ENCODE measurements around the gene PGBD5. TPM values are rescaled to one million over a fixed set of nuclear protein-coding genes. Genes with fewer than 3 reads are reported as not detected.

PGBD5 gene
- total and polyA plus RNA-seq, 5 donors = 18.5 to 32.6 (median 26.4) TPM

DNA sequence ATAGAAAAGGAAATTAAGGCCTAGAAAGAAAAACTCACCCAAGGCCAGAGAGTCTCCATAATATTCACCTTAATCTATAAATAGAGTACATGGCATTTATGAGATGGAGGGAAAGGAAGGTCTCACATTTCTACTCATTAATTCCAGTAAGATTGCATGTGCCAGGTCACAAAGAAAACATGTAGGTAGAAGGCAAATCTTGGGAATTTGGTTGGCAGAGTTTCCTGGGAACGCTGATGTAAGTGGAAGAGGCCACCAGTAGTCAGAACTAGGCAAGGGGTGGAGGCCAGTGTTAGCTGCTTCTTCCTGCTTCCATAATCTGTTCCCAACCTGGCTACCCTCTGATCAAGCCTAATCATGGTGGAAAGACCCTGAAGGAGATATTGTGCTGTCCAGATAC lies 29.2 kb upstream of the PGBD5 start:
- H3K4me3 ChIP-seq (ENCODE audit: low read length) = no peak overlapping the region
- H3K9me3 ChIP-seq (ENCODE audit: control insufficient read depth, low read length) = no peaks in the 10 kb centered on the region
- 79% methylated on average over 1 of the region's 1 CpG for WGBS
- H3K27ac ChIP-seq (ENCODE audit: low read length) = no peak overlapping the region
- ATAC-seq = no peak
- H3K4me1 ChIP-seq (ENCODE audit: control insufficient read depth, insufficient read depth, low read length) = no peaks in the 10 kb centered on the region
- intact Hi-C loops (cut with DNase I) = no loop called here
- no peaks in the 10 kb centered on the region for H3K27me3 ChIP-seq (ENCODE audit: control insufficient read depth, insufficient read depth)
- no peak for DNase-seq

DNA sequence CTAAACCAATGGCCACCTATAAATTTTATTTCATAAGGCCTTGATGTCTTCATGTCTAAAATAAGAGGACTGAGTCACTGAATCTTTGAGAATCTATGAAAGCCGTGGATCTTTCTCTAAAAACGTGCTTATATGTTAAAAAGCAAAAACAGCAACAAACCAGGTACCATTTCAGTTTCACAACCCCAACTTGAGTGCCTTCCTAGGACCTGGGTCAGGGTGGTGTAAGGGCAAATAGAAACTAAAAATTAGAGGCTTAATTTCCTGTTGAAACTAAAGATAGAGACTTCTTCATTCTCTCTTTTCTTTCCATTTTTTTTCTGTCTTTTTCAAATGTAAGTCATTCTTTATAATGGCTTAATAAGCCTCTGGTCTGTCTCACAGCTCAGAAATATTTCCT lies 27.2 kb upstream of the PGBD5 start:
- Histone ChIP-seq H3K4me3 (ENCODE audit: low read length) (no peak overlapping the region), H3K9me3 (ENCODE audit: control insufficient read depth, low read length) (no peaks in the 10 kb centered on the region), H3K27me3 (ENCODE audit: control insufficient read depth, insufficient read depth) (no peaks in the 10 kb centered on the region), H3K27ac (ENCODE audit: low read length) (no peak overlapping the region), H3K4me1 (ENCODE audit: control insufficient read depth, insufficient read depth, low read length) (no peaks in the 10 kb centered on the region)
- WGBS = 62% methylated on average over 2 of the region's 2 CpGs
- DNase-seq = no peak
- intact Hi-C loops (cut with DNase I) = no loop called here
- ATAC-seq = no peak

DNA sequence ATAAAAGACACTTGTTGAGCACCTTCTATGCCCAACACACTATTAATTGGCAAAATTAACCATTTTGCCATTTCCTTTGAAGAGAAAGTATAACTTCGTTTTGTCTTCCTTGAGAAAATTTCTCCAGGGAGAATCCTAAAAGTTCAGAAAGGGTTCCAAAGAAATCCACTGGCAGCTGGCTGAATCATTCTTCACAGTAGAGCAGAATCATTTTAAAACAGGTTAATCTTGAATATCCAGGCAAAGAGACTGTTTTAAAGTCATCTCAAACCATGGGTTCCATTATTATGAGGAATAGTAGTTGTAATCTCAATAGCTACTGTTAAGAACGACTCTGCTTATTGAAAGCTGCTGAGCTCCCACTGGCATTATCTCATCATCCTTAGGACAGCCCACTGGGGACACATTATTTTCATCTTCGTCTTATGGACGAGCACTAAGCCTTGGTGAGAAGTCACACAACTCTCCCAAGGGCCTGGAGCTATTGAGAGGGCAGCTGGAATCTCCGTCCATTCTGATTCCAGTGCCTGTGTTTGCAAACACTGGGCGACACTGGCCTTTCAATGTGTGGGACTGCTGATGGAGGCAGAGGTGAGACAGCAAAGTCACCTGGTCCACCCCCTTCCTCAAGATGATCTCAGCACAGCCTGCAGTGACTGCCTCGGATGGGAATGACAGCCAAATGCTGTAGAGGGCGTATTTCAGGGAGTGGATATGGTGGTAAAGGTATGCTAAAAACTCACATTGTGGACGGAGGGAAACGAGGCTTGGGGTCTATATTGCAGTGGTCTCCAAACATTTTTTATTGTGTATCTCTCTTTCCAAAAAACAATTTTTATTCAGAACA lies 15.3 kb upstream of the PGBD5 start:
- ATAC-seq (no peak), DNase-seq (no peak)
- 47% methylated on average over 10 of the region's 10 CpGs for WGBS
- no peaks in the 10 kb centered on the region for H3K27me3 ChIP-seq (ENCODE audit: control insufficient read depth, insufficient read depth)
- intact Hi-C loops (cut with DNase I) = no loop called here
- H3K27ac ChIP-seq (ENCODE audit: low read length) = no peak overlapping the region
- peaks cover 3% of the 10 kb centered on the region for H3K9me3 ChIP-seq (ENCODE audit: control insufficient read depth, low read length)
- H3K4me1 ChIP-seq (ENCODE audit: control insufficient read depth, insufficient read depth, low read length) = no peaks in the 10 kb centered on the region
- H3K4me3 ChIP-seq (ENCODE audit: low read length) = no peak overlapping the region

DNA sequence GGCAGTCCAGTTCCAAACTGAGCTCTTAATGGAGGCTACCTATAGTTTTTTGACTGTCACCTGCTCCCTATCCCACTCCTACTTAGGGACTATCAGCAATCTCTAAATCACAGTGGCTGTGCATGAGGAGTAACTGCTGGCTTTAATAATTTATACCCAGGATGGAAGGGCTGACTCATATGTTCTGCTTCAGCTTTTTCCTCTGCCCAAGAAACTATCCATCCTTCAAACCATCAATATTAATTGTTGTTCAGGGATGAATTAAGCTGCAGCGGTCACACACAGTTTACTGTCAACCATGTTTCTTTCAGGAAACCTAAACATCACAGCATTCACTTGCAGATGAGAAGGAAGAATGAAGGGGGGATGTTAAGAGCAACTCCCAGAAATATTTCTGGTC lies 9.0 kb upstream of the PGBD5 start:
- WGBS = 91% methylated on average over 1 of the region's 1 CpG
- ATAC-seq = no peak
- DNase-seq = no peak
- Histone ChIP-seq H3K27ac (ENCODE audit: low read length) (no peak overlapping the region), H3K9me3 (ENCODE audit: control insufficient read depth, low read length) (peaks cover 3% of the 10 kb centered on the region), H3K27me3 (ENCODE audit: control insufficient read depth, insufficient read depth) (no peaks in the 10 kb centered on the region), H3K4me3 (ENCODE audit: low read length) (no peak overlapping the region), H3K4me1 (ENCODE audit: control insufficient read depth, insufficient read depth, low read length) (no peaks in the 10 kb centered on the region)
- intact Hi-C loops (cut with DNase I) = no loop called here

DNA sequence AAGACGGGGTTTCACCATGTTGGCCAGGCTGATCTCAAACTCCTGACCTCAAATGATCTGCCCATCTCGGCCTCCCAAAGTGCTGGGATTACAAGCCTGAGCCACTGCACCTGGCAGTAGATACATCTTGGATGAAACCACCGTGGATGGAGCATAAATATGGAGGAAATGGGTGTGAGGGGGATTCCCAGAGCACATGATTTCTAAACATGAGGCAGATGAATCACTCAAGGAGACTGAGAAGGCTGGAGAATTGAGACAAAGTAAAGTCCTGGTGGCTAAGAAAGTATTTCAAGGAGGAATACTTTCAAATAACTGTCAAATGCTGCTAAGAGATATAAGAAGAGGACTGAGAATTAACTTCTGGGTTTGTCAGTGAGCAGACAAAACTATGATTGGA lies 5.4 kb upstream of the PGBD5 start:
- 68% methylated on average over 3 of the region's 3 CpGs for WGBS
- no peak for DNase-seq
- Histone ChIP-seq H3K9me3 (ENCODE audit: control insufficient read depth, low read length) (no peaks in the 10 kb centered on the region), H3K4me1 (ENCODE audit: control insufficient read depth, insufficient read depth, low read length) (no peaks in the 10 kb centered on the region), H3K27me3 (ENCODE audit: control insufficient read depth, insufficient read depth) (no peaks in the 10 kb centered on the region), H3K4me3 (ENCODE audit: low read length) (no peak overlapping the region), H3K27ac (ENCODE audit: low read length) (no peak overlapping the region)
- intact Hi-C loops (cut with DNase I) = no loop called here
- ATAC-seq = no peak

DNA sequence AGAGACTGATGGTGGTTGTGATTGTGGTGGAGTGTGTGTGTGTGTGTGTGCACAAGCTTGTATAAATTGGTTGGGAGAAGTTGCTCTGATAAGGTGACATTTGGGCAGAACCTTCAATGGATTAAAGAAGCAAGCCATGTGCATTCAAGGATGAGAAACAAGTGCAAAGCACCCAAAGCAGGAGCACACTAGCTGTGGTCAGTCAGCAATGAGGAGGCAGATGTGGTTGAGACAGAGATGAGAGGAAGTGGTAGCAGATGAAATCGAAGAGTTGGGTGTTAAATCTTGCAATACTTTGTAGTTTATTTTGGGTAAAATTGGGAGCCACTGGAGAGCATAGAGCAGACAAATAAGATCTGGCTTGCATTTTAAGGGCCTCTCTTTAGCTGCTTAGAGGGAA lies 4.4 kb upstream of the PGBD5 start:
- Histone ChIP-seq H3K4me3 (ENCODE audit: low read length) (no peak overlapping the region), H3K27ac (ENCODE audit: low read length) (no peak overlapping the region), H3K9me3 (ENCODE audit: control insufficient read depth, low read length) (no peaks in the 10 kb centered on the region), H3K27me3 (ENCODE audit: control insufficient read depth, insufficient read depth) (no peaks in the 10 kb centered on the region), H3K4me1 (ENCODE audit: control insufficient read depth, insufficient read depth, low read length) (no peaks in the 10 kb centered on the region)
- intact Hi-C loops (cut with DNase I) = no loop called here
- 82% methylated on average over 1 of the region's 1 CpG for WGBS
- no peak for ATAC-seq
- no peak for DNase-seq

DNA sequence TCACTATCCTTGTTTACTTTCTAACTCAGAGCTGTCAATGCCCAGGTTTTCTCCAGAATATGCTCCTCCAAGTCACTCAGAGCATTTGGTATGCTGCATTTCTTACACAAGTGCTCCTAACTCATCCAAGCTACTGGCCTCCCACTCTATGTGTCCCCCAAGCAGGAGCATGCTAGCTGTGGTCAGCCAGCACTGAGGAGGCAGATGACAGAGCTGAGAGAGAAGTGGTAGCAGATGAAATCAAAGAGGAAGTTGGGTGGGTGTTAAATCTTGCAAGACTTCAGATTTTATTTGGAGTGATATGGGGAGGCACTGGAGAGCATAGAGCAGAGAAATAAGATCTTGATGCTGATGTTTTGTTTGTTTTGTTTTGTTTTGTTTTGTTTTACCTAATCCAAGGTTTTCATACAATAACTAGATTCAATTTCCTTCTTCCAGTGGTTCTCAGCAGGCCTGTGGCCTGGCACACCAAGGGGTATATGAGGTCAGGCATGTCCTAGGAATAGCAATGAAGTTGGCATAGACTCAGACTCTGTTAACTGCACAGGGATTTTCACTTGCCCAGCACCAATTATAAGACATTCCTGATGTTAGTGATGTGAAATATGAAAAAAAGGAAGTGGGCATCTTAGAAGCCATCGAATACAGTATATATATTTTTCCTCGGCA lies 3.1 kb upstream of the PGBD5 start:
- Histone ChIP-seq H3K4me3 (ENCODE audit: low read length) (no peak overlapping the region), H3K9me3 (ENCODE audit: control insufficient read depth, low read length) (no peaks in the 10 kb centered on the region), H3K27ac (ENCODE audit: low read length) (no peak overlapping the region), H3K4me1 (ENCODE audit: control insufficient read depth, insufficient read depth, low read length) (no peaks in the 10 kb centered on the region), H3K27me3 (ENCODE audit: control insufficient read depth, insufficient read depth) (no peaks in the 10 kb centered on the region)
- WGBS = 74% methylated on average over 2 of the region's 2 CpGs
- intact Hi-C loops (cut with DNase I) = no loop called here
- ATAC-seq (no peak), DNase-seq (no peak)

DNA sequence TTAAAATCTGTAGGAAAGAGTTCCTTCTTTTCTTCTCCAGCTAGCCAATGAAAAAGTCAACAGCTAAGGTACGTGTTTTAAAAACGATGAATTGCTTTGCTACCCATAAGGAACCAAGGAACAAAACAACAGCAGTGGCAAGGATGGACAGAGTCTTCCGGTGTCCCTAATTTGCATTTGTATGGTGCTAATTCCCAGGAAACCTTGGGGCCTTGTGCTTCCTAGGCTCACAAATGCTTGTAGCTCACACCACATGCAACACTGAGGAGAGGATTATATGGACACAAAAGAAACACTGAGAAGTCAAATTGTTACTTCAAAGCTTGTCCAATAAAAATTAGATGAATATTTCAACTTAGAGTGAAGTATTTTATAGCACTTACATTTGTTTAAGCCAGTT lies 1.8 kb upstream of the PGBD5 start:
- H3K4me1 ChIP-seq (ENCODE audit: control insufficient read depth, insufficient read depth, low read length) = no peaks in the 10 kb centered on the region
- DNase-seq (no peak), ATAC-seq (no peak)
- 30% methylated on average over 3 of the region's 3 CpGs for WGBS
- H3K27ac ChIP-seq (ENCODE audit: low read length) = no peak overlapping the region
- no peaks in the 10 kb centered on the region for H3K27me3 ChIP-seq (ENCODE audit: control insufficient read depth, insufficient read depth)
- no peak overlapping the region for H3K4me3 ChIP-seq (ENCODE audit: low read length)
- intact Hi-C loops (cut with DNase I) = no loop called here
- H3K9me3 ChIP-seq (ENCODE audit: control insufficient read depth, low read length) = no peaks in the 10 kb centered on the region

DNA sequence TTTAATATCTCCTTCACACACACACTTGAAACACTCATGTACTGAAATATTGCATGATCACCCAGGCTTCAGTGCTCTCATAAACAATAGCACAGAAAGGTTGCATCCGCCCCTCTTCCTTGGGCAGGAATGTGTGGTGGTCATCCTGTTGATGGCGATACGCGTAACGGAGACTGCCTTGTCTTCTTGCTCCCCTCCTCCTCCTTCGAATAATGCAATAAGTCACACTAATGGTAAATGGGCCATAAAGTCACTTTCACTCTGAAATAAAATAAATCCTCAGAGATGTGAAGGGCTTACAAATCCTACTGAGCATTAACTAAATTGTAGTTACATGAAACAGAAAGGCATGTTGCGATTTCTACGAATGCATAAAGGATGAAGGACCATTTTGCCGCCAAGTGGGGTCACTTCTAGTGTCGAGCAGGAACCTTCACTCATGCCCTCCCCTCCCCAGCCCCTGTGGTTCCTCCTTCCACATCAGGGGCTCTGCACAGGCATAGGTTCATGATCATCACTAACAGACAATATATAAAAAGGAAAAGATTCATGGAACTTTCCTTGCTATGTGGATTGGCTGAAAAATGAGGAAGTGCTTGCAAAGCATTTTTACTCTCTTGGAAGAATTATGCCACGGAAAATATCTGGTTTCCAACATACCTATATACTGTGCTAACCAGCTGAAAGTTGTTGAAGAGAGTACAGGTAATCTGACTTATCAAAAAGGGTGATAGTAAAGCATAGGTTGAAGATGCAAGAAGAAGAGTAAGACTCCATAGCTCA lies 1.2 kb upstream of the PGBD5 start:
- no peaks in the 10 kb centered on the region for H3K9me3 ChIP-seq (ENCODE audit: control insufficient read depth, low read length)
- H3K4me3 ChIP-seq (ENCODE audit: low read length) = no peak overlapping the region
- DNase-seq (no peak), ATAC-seq (no peak)
- no peak overlapping the region for H3K27ac ChIP-seq (ENCODE audit: low read length)
- H3K27me3 ChIP-seq (ENCODE audit: control insufficient read depth, insufficient read depth) = no peaks in the 10 kb centered on the region
- no peaks in the 10 kb centered on the region for H3K4me1 ChIP-seq (ENCODE audit: control insufficient read depth, insufficient read depth, low read length)
- 46% methylated on average over 11 of the region's 11 CpGs for WGBS
- intact Hi-C loops (cut with DNase I) = no loop called here

DNA sequence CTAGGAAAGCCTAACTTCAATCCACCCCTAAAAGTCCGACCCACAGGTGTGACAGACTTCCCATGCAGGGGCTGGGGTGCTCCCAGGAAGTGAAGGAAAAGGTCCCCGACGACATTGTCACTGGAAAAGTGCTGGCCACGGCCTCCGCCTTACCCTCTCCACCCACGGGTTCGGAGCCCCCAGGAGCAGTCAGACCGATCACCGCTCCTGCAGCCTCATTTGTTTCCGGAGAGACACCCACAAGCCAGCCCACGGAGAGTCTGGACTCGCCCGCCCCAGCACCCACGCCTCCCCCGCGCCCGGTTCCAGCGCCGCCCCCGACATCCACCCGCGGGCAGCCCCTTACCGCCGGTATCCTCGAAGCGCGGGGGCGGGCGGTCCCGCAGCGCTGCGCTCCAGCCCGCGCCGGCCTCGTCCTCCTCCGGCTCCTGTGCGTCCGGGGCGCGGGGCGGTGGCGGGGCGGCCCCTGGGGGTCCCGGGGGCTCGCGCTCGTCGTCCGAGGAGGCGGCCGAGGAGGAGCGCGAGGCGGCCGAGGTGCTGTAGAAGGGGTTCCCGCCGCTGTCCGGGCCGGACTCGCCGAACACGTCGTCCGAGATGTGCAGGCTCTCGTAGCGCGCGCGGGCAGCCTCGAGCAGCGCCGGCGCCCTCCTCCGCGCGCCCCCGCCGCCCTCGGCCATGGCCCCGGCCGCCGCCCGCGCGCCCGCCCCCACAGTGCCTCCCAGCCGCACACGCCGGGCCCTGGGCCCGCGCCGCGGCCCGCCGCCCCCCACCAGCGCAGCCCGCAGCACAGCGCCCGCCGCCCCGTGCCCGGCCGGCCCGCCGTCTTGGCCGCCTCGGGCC lies 660 bp downstream of the PGBD5 start:
- H3K4me3 ChIP-seq (ENCODE audit: low read length) = peak overlapping the region; percentile 90
- H3K9me3 ChIP-seq (ENCODE audit: control insufficient read depth, low read length) = no peaks in the 10 kb centered on the region
- DNase-seq (peak in 1 of 3 donors; percentile 54), ATAC-seq (no peak)
- H3K4me1 ChIP-seq (ENCODE audit: control insufficient read depth, insufficient read depth, low read length) = no peaks in the 10 kb centered on the region
- 1% methylated on average over 107 of the region's 108 CpGs for WGBS
- intact Hi-C loops (cut with DNase I) = no loop called here
- no peak overlapping the region for H3K27ac ChIP-seq (ENCODE audit: low read length)
- H3K27me3 ChIP-seq (ENCODE audit: control insufficient read depth, insufficient read depth) = no peaks in the 10 kb centered on the region
